WTC11 (cell line): Measurements from ENCODE around the gene TDRD1. TPM values are rescaled to one million over a fixed set of nuclear protein-coding genes. Genes with fewer than 3 reads are reported as not detected.

Source experiments
- ATAC-seq: fragments of 200-7000 bp; cut with Tn5 transposase; 2 replicates; pipeline ENCODE4 v1.10.0; 2021; ENCODE audit warnings: mild to moderate bottlenecking, moderate library complexity
- CTCF ChIA-PET: fragments of 300-600 bp; sonication (Branson Sonifier 250); formaldehyde crosslinking; loops from one replicate; lab custom pipeline; 2021; ENCODE audit warnings: antibody characterized with exemption; lab: Charles Lee
- POLR2A ChIA-PET: fragments of 350-600 bp; sonication (Branson Sonifier 250); formaldehyde crosslinking; loops from one replicate; lab custom pipeline; 2021; ENCODE audit warnings: antibody characterized with exemption; lab: Charles Lee
- DNase-seq: peaks from one replicate; pipeline ENCODE4 v3.0.0; 2021; ENCODE audit warnings: low spot score
- H3K27ac Mint-ChIP-seq: 2 replicates; pipeline ENCODE4 v1.8.0; 2021; ENCODE audit warnings: mixed read lengths
- H3K27me3 Mint-ChIP-seq: 2 replicates; pipeline ENCODE4 v1.8.0; 2021; ENCODE audit warnings: low read depth, mild to moderate bottlenecking, moderate library complexity, mixed read lengths
- H3K36me3 Mint-ChIP-seq: 2 replicates; pipeline ENCODE4 v1.8.0; 2021; ENCODE audit warnings: mixed read lengths
- H3K4me1 Mint-ChIP-seq: 2 replicates; pipeline ENCODE4 v1.8.0; 2022; ENCODE audit warnings: mixed read lengths
- H3K4me3 Mint-ChIP-seq: 2 replicates; pipeline ENCODE4 v1.8.0; 2021; ENCODE audit warnings: mild to moderate bottlenecking, moderate library complexity, mixed read lengths
- H3K9me3 Mint-ChIP-seq: 2 replicates; pipeline ENCODE4 v1.8.0; 2021; ENCODE audit warnings: mixed read lengths
- ATF2 ChIP-seq: sonication (generic); formaldehyde crosslinking; IDR thresholded peaks from 2 replicates; pipeline ENCODE4 v1.8.1; 2022; ENCODE audit warnings: low read depth, missing genetic modification reagents, borderline replicate concordance
- CREM ChIP-seq: sonication (generic); formaldehyde crosslinking; IDR thresholded peaks from 2 replicates; pipeline ENCODE4 v1.8.1; 2022; ENCODE audit warnings: mild to moderate bottlenecking, missing genetic modification reagents, moderate library complexity
- E2F1 ChIP-seq: sonication (generic); formaldehyde crosslinking; IDR thresholded peaks from 2 replicates; pipeline ENCODE4 v1.8.0; 2022; ENCODE audit warnings: mild to moderate bottlenecking, missing genetic modification reagents
- E2F5 ChIP-seq: sonication (generic); formaldehyde crosslinking; IDR thresholded peaks from 2 replicates; pipeline ENCODE4 v1.8.1; 2022; ENCODE audit warnings: mild to moderate bottlenecking, moderate library complexity, missing genetic modification reagents
- ETV6 ChIP-seq: sonication (generic); formaldehyde crosslinking; IDR thresholded peaks from 2 replicates; pipeline ENCODE4 v1.8.1; 2022; ENCODE audit warnings: mild to moderate bottlenecking, missing genetic modification reagents
- FOXP1 ChIP-seq: sonication (generic); formaldehyde crosslinking; IDR thresholded peaks from 2 replicates; pipeline ENCODE4 v1.8.0; 2022; ENCODE audit warnings: missing genetic modification reagents, mild to moderate bottlenecking, moderate library complexity, borderline replicate concordance
- MYBL2 ChIP-seq: sonication (generic); formaldehyde crosslinking; IDR thresholded peaks from 2 replicates; pipeline ENCODE4 v1.8.1; 2023; ENCODE audit warnings: mild to moderate bottlenecking, moderate library complexity, missing genetic modification reagents
- PRDM15 ChIP-seq: sonication (generic); formaldehyde crosslinking; IDR thresholded peaks from 2 replicates; pipeline ENCODE4 v1.8.0; 2022; ENCODE audit warnings: missing genetic modification reagents
- SMAD3 ChIP-seq: sonication (generic); formaldehyde crosslinking; IDR thresholded peaks from 2 replicates; pipeline ENCODE4 v1.8.0; 2022; ENCODE audit warnings: missing genetic modification reagents, mild to moderate bottlenecking, borderline replicate concordance
- SMAD4 ChIP-seq: sonication (generic); formaldehyde crosslinking; IDR thresholded peaks from 2 replicates; pipeline ENCODE4 v1.8.0; 2022; ENCODE audit warnings: mild to moderate bottlenecking, missing genetic modification reagents
- TEAD1 ChIP-seq: sonication (generic); formaldehyde crosslinking; IDR thresholded peaks from 2 replicates; pipeline ENCODE4 v1.8.0; 2022; ENCODE audit warnings: mild to moderate bottlenecking, missing genetic modification reagents
- TP53 ChIP-seq: sonication (generic); formaldehyde crosslinking; IDR thresholded peaks from 2 replicates; pipeline ENCODE4 v1.8.1; 2023; ENCODE audit warnings: mild to moderate bottlenecking, missing genetic modification reagents
- ZBTB43 ChIP-seq: sonication (generic); formaldehyde crosslinking; IDR thresholded peaks from 2 replicates; pipeline ENCODE4 v1.8.1; 2023; ENCODE audit warnings: mild to moderate bottlenecking, missing genetic modification reagents
- ZNF121 ChIP-seq: sonication (generic); formaldehyde crosslinking; IDR thresholded peaks from 2 replicates; pipeline ENCODE4 v1.8.0; 2023; ENCODE audit warnings: missing genetic modification reagents
- ZSCAN18 ChIP-seq: fragments of 250-450 bp; sonication (Bioruptor Pico); IDR thresholded peaks from 2 replicates; pipeline ENCODE4 v2.1.2; 2022; ENCODE audit warnings: mild to moderate bottlenecking, moderate library complexity
- total RNA-seq: library from RNA; stranded (reverse); gene quantifications from 3 replicates; pipeline ENCODE4 v1.2.3, GENCODE V29; 2021
- TF ChIP-seq, protein P1 (sequence below): sonication (generic); formaldehyde crosslinking; IDR thresholded peaks from 2 replicates; pipeline ENCODE4 v1.8.0; 2022; ENCODE audit warnings: mild to moderate bottlenecking, missing genetic modification reagents
- TF ChIP-seq, protein P2 (sequence below): sonication (generic); formaldehyde crosslinking; conservative IDR thresholded peaks from 2 replicates; pipeline ENCODE4 v1.8.1; 2022; ENCODE audit warnings: mild to moderate bottlenecking, missing genetic modification reagents

The TDRD1 gene
- total RNA-seq, 1 experiment from 2014 or later: 0.70 TPM

- TF ChIP-seq ATF2: no peak
- no peak for TF ChIP-seq ETV6
Observed at GRCh38 chr10:114195079-114195478, 15.9 kb downstream of the TDRD1 start (continued).

DNA sequence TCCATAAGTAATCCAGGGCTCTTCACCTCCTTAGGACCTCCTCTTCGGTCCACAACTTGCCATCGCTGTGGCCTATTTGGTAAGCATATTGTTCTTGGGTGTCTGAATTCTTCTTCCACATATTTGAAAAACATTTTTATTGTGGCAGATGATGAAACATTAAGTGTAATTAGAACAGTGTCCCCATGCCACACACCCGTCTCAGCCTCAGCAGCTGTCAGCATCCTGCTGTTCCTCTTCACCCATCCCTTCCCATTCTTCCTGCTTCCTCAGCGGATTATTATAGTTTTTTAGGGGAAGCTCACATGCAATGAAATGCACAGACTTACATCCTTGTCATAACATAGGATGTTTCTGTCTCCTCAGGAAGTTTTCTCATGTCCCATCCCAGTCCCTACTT lies 20.1 kb downstream of the TDRD1 start:
- H3K4me3 Mint-ChIP-seq: no peak overlapping the region
- TF ChIP-seq, protein P1, sequence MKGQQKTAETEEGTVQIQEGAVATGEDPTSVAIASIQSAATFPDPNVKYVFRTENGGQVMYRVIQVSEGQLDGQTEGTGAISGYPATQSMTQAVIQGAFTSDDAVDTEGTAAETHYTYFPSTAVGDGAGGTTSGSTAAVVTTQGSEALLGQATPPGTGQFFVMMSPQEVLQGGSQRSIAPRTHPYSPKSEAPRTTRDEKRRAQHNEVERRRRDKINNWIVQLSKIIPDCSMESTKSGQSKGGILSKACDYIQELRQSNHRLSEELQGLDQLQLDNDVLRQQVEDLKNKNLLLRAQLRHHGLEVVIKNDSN: no peak
- TF ChIP-seq FOXP1: no peak
- TF ChIP-seq, protein P2, sequence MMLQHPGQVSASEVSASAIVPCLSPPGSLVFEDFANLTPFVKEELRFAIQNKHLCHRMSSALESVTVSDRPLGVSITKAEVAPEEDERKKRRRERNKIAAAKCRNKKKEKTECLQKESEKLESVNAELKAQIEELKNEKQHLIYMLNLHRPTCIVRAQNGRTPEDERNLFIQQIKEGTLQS (CRISPR knock-in tag): no peak
- no peak for TF ChIP-seq E2F1 (CRISPR knock-in tag)
- TF ChIP-seq PRDM15 (CRISPR knock-in tag): no peak
- no peak for TF ChIP-seq TEAD1
- TF ChIP-seq ZBTB43 (CRISPR knock-in tag): no peak
- TF ChIP-seq ETV6: no peak
- no peak for TF ChIP-seq SMAD3 (CRISPR knock-in tag)
- TF ChIP-seq ZNF121 (CRISPR knock-in tag): no peak
- no peak for TF ChIP-seq ZSCAN18 (CRISPR knock-in tag)
- no peak for TF ChIP-seq MYBL2
- no peak for TF ChIP-seq TP53 (CRISPR knock-in tag)
- TF ChIP-seq E2F5 (CRISPR knock-in tag): no peak
- TF ChIP-seq SMAD4: no peak
- no peak for TF ChIP-seq CREM (CRISPR knock-in tag)
- no peak overlapping the region for H3K27ac Mint-ChIP-seq
- H3K4me1 Mint-ChIP-seq: no peaks in the 10 kb centered on the region
- CTCF ChIA-PET: interaction anchor here (0.6 kb wide), 1 partner anchor 269 kb away, joined by 3 read pairs; no protein-coding TSS in a partner anchor
- H3K9me3 Mint-ChIP-seq: no peaks in the 10 kb centered on the region
- no peaks in the 10 kb centered on the region for H3K36me3 Mint-ChIP-seq
- DNase-seq: no peak
- POLR2A ChIA-PET: no interaction called here
- H3K27me3 Mint-ChIP-seq: no peaks in the 10 kb centered on the region
- ATAC-seq: no peak
